OCI-LY7 (cell line): ENCODE measurements around the gene CDK15. TPM values are rescaled to one million over a fixed set of nuclear protein-coding genes. Genes with fewer than 3 reads are reported as not detected.

Experiments used
- BruUV-seq: library from RNA; stranded (reverse); fragments of 400-500 nt; replicated peaks from 2 replicates; lab custom pipeline; 2021; lab: Mats Ljungman, UMichigan
- CTCF ChIA-PET: fragments of 300-600 bp; sonication (Branson Sonifier 250); formaldehyde crosslinking; loops from one replicate; lab custom pipeline; 2022; ENCODE audit warnings: antibody characterized with exemption; ENCODE audit not compliant: unreplicated experiment; lab: Charles Lee
- POLR2A ChIA-PET: fragments of 300-600 bp; sonication (Branson Sonifier 250); formaldehyde crosslinking; loops from one replicate; lab custom pipeline; 2022; ENCODE audit warnings: antibody characterized with exemption; lab: Charles Lee
- DNase-seq: peaks from one replicate; pipeline ENCODE4 v3.0.0-alpha.2; 2015; ENCODE audit warnings: low spot score
- H2AFZ ChIP-seq: fragments of 200-600 bp; sonication (generic), shearing (Covaris generic); 2 replicates; pipeline ENCODE4 v1.6.1; 2014; ENCODE audit warnings: mild to moderate bottlenecking, antibody characterized with exemption, low read length, moderate library complexity
- H3K27ac ChIP-seq: fragments of 200-600 bp; sonication (generic); 2 replicates; pipeline ENCODE4 v1.5.1; 2014; ENCODE audit warnings: mixed run types, low read depth, mild to moderate bottlenecking, moderate library complexity, low read length, inconsistent platforms; ENCODE audit not compliant: poor library complexity, severe bottlenecking
- H3K36me3 ChIP-seq: fragments of 200-600 bp; sonication (generic); 2 replicates; pipeline ENCODE4 v1.6.1; 2014; ENCODE audit warnings: mild to moderate bottlenecking, antibody characterized with exemption, low read length, moderate library complexity, mixed read lengths; ENCODE audit not compliant: insufficient read depth
- H3K4me1 ChIP-seq: fragments of 200-600 bp; sonication (generic); 2 replicates; pipeline ENCODE4 v1.5.1; 2014; ENCODE audit warnings: mild to moderate bottlenecking, low read length; ENCODE audit not compliant: insufficient read depth, poor library complexity, severe bottlenecking
- H3K4me2 ChIP-seq: fragments of 200-600 bp; sonication (generic); 2 replicates; pipeline ENCODE4 v1.6.1; 2014; ENCODE audit warnings: mild to moderate bottlenecking, low read length
- H3K4me3 ChIP-seq: fragments of 200-600 bp; sonication (generic); 2 replicates; pipeline ENCODE4 v1.5.1; 2014; ENCODE audit warnings: mild to moderate bottlenecking, low read depth, low read length; ENCODE audit not compliant: poor library complexity, severe bottlenecking
- H3K79me2 ChIP-seq: fragments of 200-600 bp; sonication (generic); 2 replicates; pipeline ENCODE4 v1.6.1; 2016; ENCODE audit warnings: low read depth, mild to moderate bottlenecking, low read length, moderate library complexity, mixed read lengths; ENCODE audit not compliant: insufficient read depth
- H3K9me2 ChIP-seq: fragments of 200-600 bp; sonication (generic); 2 replicates; pipeline ENCODE4 v1.6.1; 2016; ENCODE audit warnings: mild to moderate bottlenecking, low read length, mixed read lengths; ENCODE audit not compliant: insufficient read depth
- H3K9me3 ChIP-seq: fragments of 200-600 bp; sonication (generic); 2 replicates; pipeline ENCODE4 v1.6.1; 2014; ENCODE audit warnings: mild to moderate bottlenecking, mixed run types, low read length, mixed read lengths
- H4K20me1 ChIP-seq: fragments of 200-600 bp; sonication (generic); 2 replicates; pipeline ENCODE4 v1.6.1; 2014; ENCODE audit warnings: mild to moderate bottlenecking, antibody characterized with exemption, low read length, moderate library complexity, mixed read lengths; ENCODE audit not compliant: insufficient read depth
- CTCF ChIP-seq: fragments of 200-600 bp; sonication (generic); conservative IDR thresholded peaks from 2 replicates; pipeline ENCODE4 v1.5.1; 2014; ENCODE audit warnings: mild to moderate bottlenecking, antibody characterized with exemption, low read length, moderate library complexity, mixed read lengths
- EZH2phosphoT487 ChIP-seq: fragments of 200-600 bp; sonication (generic); IDR thresholded peaks from 2 replicates; pipeline ENCODE4 v1.6.1; 2018; ENCODE audit warnings: low read depth, borderline replicate concordance, mild to moderate bottlenecking, mixed run types, antibody characterized with exemption, low read length, moderate library complexity, mixed read lengths
- intact Hi-C: fragments of 100-400 bp; cut with micrococcal nuclease; formaldehyde crosslinking; loops from one replicate; pipeline ENCODE4 v1.10.0; 2022; ENCODE audit not compliant: unreplicated experiment
- total RNA-seq, 2 experiments: library from RNA; depleted of rRNA in 1 of 2; stranded (reverse); fragments of >200 nt in 1 of 2; shearing (Covaris generic) in 1 of 2; gene quantifications; 2 replicates each; pipeline ENCODE4 v1.2.3, GENCODE V29; 2014 to 2022

The CDK15 gene
- total RNA-seq, 2 experiments from 2014 or later: not detected

- H3K9me3 ChIP-seq: no peaks in the 10 kb centered on the region
- H2AFZ ChIP-seq: no peak overlapping the region
- no peaks in the 10 kb centered on the region for H3K9me2 ChIP-seq
- no TSS peak for BruUV-seq
- no peak overlapping the region for H3K27ac ChIP-seq
- no peak overlapping the region for H3K4me3 ChIP-seq
- no peaks in the 10 kb centered on the region for H3K36me3 ChIP-seq
- no peak for DNase-seq
- ChIA-PET CTCF (no interaction called here), POLR2A (no interaction called here)
- no peaks in the 10 kb centered on the region for H4K20me1 ChIP-seq
- H3K4me1 ChIP-seq: no peaks in the 10 kb centered on the region
- TF ChIP-seq EZH2phosphoT487 (no peak), CTCF (no peak)
- intact Hi-C loops: no loop called here
- H3K4me2 ChIP-seq: no peak overlapping the region
- no peaks in the 10 kb centered on the region for H3K79me2 ChIP-seq
Observed at GRCh38 chr2:201928363-201928762, 122.0 kb downstream of the CDK15 start.

GRCh38 chr2:201929281-201930026, 123.1 kb downstream of the CDK15 start:
- POLR2A ChIA-PET: interaction anchor here (0.5 kb wide), 1 partner anchor 23 kb away, joined by 3 read pairs; no protein-coding TSS in a partner anchor
- no peaks in the 10 kb centered on the region for H3K36me3 ChIP-seq
- no peaks in the 10 kb centered on the region for H3K9me3 ChIP-seq
- no peaks in the 10 kb centered on the region for H4K20me1 ChIP-seq
- intact Hi-C loops: loop anchor here (2.0 kb wide), 1 partner anchor 23 kb away; no protein-coding TSS in a partner anchor
- no peak for DNase-seq
- no peaks in the 10 kb centered on the region for H3K79me2 ChIP-seq
- CTCF ChIA-PET: interaction anchor here (0.8 kb wide), 1 partner anchor 63 kb away, joined by 3 read pairs; no protein-coding TSS in a partner anchor
- H3K4me2 ChIP-seq: no peak overlapping the region
- TF ChIP-seq EZH2phosphoT487: no peak
- TF ChIP-seq CTCF: no peak
- H3K9me2 ChIP-seq: no peaks in the 10 kb centered on the region
- no peak overlapping the region for H3K27ac ChIP-seq
- no TSS peak for BruUV-seq
- H3K4me1 ChIP-seq: no peaks in the 10 kb centered on the region
- H2AFZ ChIP-seq: no peak overlapping the region
- no peak overlapping the region for H3K4me3 ChIP-seq

- Histone ChIP-seq H2AFZ (no peak overlapping the region), H3K9me2 (no peaks in the 10 kb centered on the region), H4K20me1 (no peaks in the 10 kb centered on the region), H3K4me3 (no peak overlapping the region), H3K9me3 (no peaks in the 10 kb centered on the region), H3K4me1 (no peaks in the 10 kb centered on the region), H3K36me3 (no peaks in the 10 kb centered on the region), H3K4me2 (no peak overlapping the region), H3K27ac (no peak overlapping the region), H3K79me2 (no peaks in the 10 kb centered on the region)
- intact Hi-C loops: loop anchor here (2.0 kb wide), 1 partner anchor 23 kb away; no protein-coding TSS in a partner anchor
- DNase-seq: no peak
- no peak for TF ChIP-seq EZH2phosphoT487
- no peak for TF ChIP-seq CTCF
- no TSS peak for BruUV-seq
- ChIA-PET POLR2A (interaction anchor here (0.5 kb wide), 1 partner anchor 22 kb away, joined by 3 read pairs; no protein-coding TSS in a partner anchor), CTCF (interaction anchor here (0.8 kb wide), 1 partner anchor 64 kb away, joined by 3 read pairs; no protein-coding TSS in a partner anchor)
Observed at GRCh38 chr2:201930043-201930442, 123.7 kb downstream of the CDK15 start.
